Thymus (tissue), 11 donors: Measurements from ENCODE around the gene LYRM4. TPM values are rescaled to one million over a fixed set of nuclear protein-coding genes. Genes with fewer than 3 reads are reported as not detected.

Experiments used
- DNase-seq, 9 donors: peaks; one replicate each; pipeline ENCODE4 v3.0.0-alpha.2; 2013; ENCODE audit warnings: low spot score in 9 of 9, low read depth in 6 of 9, missing footprints in 1 of 9
- H3K27ac ChIP-seq, 2 donors: one replicate each; pipeline ENCODE4 v1.5.1; 2013; ENCODE audit warnings: control low read depth in 1 of 2, low read depth in 1 of 2, low read length in 1 of 2, mild to moderate bottlenecking in 1 of 2, moderate library complexity in 1 of 2
- H3K27me3 ChIP-seq, 2 donors: one replicate each; pipeline ENCODE4 v1.5.1; 2013; ENCODE audit warnings: low read length in 1 of 2; ENCODE audit not compliant: control insufficient read depth in 2 of 2, insufficient read depth in 1 of 2
- H3K36me3 ChIP-seq, 2 donors: one replicate each; pipeline ENCODE4 v1.5.1; 2013; ENCODE audit warnings: low read length in 1 of 2, mild to moderate bottlenecking in 1 of 2, moderate library complexity in 1 of 2; ENCODE audit not compliant: control insufficient read depth in 2 of 2, insufficient read depth in 2 of 2
- H3K4me1 ChIP-seq, 2 donors: one replicate each; pipeline ENCODE4 v1.5.1; 2013; ENCODE audit warnings: low read length in 2 of 2; ENCODE audit not compliant: control insufficient read depth in 2 of 2, insufficient read depth in 2 of 2
- H3K4me3 ChIP-seq, 2 donors: one replicate each; pipeline ENCODE4 v1.5.1; 2013; ENCODE audit warnings: low read length in 2 of 2, control low read depth in 1 of 2, mild to moderate bottlenecking in 1 of 2
- H3K9me3 ChIP-seq, 2 donors: one replicate each; pipeline ENCODE4 v1.5.1; 2013; ENCODE audit warnings: low read length in 1 of 2, mild to moderate bottlenecking in 1 of 2; ENCODE audit not compliant: control insufficient read depth in 2 of 2, insufficient read depth in 1 of 2
- WGBS: extraction: QIAGEN DNeasy Blood & Tissue Kit; methylation state at CpG from one replicate; pipeline ENCODE4 v1.1.7; 2013; 5-methylcytosine and 5-hydroxymethylcytosine counted together
- polyA plus RNA-seq: library from polyadenylated mRNA; stranded (reverse); fragments of 200-250 nt; gene quantifications from one replicate; pipeline ENCODE4 v1.2.3, GENCODE V29; 2013
- total RNA-seq: library from RNA; stranded (reverse); fragments of 120-200 nt; gene quantifications from one replicate; pipeline ENCODE4 v1.2.4, GENCODE V29; 2013
- donor health status: healthy.

LYRM4 gene
- total and polyA plus RNA-seq, 2 donors = 31.6 to 33.7 TPM

DNA sequence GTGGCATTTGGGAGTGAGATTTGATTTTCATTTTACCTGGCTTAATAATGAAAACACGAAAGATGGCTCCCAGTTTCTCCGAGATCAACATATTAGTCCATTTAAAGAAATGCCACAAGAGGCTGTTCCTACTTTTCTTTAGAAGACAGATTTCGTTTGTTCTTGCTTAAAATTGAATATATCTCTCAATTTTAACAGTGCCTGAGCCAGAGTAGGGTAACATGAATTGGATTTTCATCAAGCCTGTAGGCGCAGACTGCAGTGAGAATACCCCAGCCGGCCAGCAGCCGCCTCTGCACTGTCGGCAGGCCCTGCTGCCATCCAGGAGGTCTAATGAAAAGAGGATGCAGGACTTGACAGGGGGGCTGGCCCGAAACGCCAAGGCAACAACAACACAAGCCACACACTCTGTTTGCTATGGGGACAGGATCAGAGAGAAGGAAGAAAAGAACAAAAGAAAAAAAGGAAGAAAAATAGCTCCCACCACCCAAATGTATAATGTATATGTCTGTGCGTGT is 103.1 kb downstream of the LYRM4 start:
- H3K36me3 ChIP-seq = no peaks in the 10 kb centered on the region
- WGBS = 96% methylated on average over 10 of the region's 10 CpGs
- DNase-seq = no peak
- no peak overlapping the region for H3K27ac ChIP-seq
- no peaks in the 10 kb centered on the region for H3K27me3 ChIP-seq
- no peaks in the 10 kb centered on the region for H3K9me3 ChIP-seq
- H3K4me3 ChIP-seq = no peak overlapping the region
- no peaks in the 10 kb centered on the region for H3K4me1 ChIP-seq

DNA sequence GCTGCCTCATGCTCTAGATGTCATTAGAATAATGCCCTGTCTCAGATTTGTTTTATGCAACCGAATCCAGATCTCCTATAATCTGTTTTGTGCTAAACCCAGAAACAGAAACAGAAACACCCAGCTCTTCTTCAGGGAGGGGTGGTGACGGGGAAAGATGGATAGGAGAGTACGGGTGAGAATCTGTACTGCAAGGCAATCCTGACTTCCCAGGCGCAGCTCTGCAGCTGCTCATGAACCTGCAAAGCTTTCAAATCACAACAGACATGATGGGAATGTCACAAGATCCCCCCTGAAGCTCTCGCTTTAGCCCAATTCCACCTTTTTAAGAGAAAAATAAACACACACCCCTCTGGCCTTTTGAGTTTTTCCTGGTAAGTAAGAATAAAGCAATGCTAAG is 104.1 kb downstream of the LYRM4 start:
- H3K36me3 ChIP-seq = no peaks in the 10 kb centered on the region
- no peak overlapping the region for H3K27ac ChIP-seq
- H3K4me3 ChIP-seq = no peak overlapping the region
- no peaks in the 10 kb centered on the region for H3K27me3 ChIP-seq
- no peak for DNase-seq
- WGBS = 91% methylated on average over 5 of the region's 5 CpGs
- H3K4me1 ChIP-seq = no peaks in the 10 kb centered on the region
- no peaks in the 10 kb centered on the region for H3K9me3 ChIP-seq

DNA sequence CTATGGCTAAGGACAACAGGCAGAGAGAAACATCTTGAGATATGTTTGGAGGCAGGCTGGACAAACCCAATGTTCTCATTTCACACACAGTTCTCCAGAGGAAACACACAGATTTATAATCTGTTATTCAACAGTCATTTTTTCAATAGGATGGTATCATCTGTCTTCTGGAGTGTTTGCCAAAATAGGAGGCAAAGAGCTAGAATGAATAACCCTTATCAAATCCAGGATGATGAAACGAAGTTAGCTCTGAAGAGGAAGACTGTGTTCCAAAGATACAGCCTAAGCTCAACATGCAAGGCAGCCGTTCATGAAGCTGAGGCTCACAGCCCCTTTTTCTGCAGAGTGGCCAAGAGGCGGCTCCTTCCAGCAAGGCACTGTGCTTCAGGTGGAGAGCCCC is 104.8 kb downstream of the LYRM4 start:
- Histone ChIP-seq H3K4me3 (no peak overlapping the region), H3K9me3 (no peaks in the 10 kb centered on the region), H3K36me3 (no peaks in the 10 kb centered on the region), H3K27me3 (no peaks in the 10 kb centered on the region), H3K4me1 (no peaks in the 10 kb centered on the region), H3K27ac (no peak overlapping the region)
- DNase-seq = no peak
- WGBS = 97% methylated on average over 3 of the region's 3 CpGs

- no peak overlapping the region for H3K27ac ChIP-seq
- H3K4me3 ChIP-seq = no peak overlapping the region
- WGBS = 98% methylated on average over 5 of the region's 5 CpGs
- no peaks in the 10 kb centered on the region for H3K9me3 ChIP-seq
- no peak for DNase-seq
- no peaks in the 10 kb centered on the region for H3K27me3 ChIP-seq
- no peaks in the 10 kb centered on the region for H3K36me3 ChIP-seq
- no peaks in the 10 kb centered on the region for H3K4me1 ChIP-seq
Measured at GRCh38 chr6:5153186-5153585, 107.6 kb downstream of the LYRM4 start.

GRCh38 chr6:5152460-5152859 is 108.3 kb downstream of the LYRM4 start:
- Histone ChIP-seq H3K27me3 (no peaks in the 10 kb centered on the region), H3K27ac (no peak overlapping the region), H3K4me1 (no peaks in the 10 kb centered on the region), H3K36me3 (no peaks in the 10 kb centered on the region), H3K9me3 (no peaks in the 10 kb centered on the region), H3K4me3 (no peak overlapping the region)
- DNase-seq = no peak
- 98% methylated on average over 9 of the region's 9 CpGs for WGBS

- no peaks in the 10 kb centered on the region for H3K9me3 ChIP-seq
- 92% methylated on average over 7 of the region's 7 CpGs for WGBS
- no peaks in the 10 kb centered on the region for H3K36me3 ChIP-seq
- H3K4me3 ChIP-seq = no peak overlapping the region
- no peaks in the 10 kb centered on the region for H3K4me1 ChIP-seq
- H3K27me3 ChIP-seq = no peaks in the 10 kb centered on the region
- no peak overlapping the region for H3K27ac ChIP-seq
- DNase-seq = no peak
Measured at GRCh38 chr6:5151955-5152401, 108.8 kb downstream of the LYRM4 start.

DNA sequence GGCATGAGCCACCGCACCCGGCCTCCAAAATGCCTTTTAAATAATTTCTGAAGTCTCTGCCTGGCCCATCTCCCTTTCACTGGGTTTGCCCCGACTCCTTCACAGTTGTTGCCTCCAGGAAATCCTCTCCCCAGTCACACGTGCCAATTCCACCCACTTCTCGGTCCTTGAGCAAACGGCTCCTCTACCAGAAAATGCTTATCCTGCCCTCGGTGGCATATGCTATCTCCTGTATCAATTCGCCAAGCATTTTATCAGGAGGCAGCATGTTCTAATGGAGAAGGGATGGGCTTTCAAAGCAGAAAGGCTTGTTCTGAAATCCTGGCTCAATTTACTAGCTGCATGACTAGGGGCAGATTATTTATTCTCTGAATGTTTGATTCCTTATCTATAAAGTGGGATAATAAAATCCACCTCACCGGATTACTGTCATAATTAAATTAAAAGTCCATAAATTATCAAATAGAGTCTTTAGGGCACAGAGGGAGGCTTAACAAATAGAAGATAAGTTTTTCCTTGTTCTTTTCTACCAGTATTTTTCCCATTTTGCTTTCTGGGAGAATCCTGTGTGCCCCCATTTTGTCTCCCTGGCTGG is 109.3 kb downstream of the LYRM4 start:
- no peak overlapping the region for H3K4me3 ChIP-seq
- H3K27me3 ChIP-seq = no peaks in the 10 kb centered on the region
- DNase-seq = no peak
- 84% methylated on average over 9 of the region's 9 CpGs for WGBS
- no peak overlapping the region for H3K27ac ChIP-seq
- no peaks in the 10 kb centered on the region for H3K4me1 ChIP-seq
- no peaks in the 10 kb centered on the region for H3K36me3 ChIP-seq
- H3K9me3 ChIP-seq = no peaks in the 10 kb centered on the region

- H3K9me3 ChIP-seq = no peaks in the 10 kb centered on the region
- no peaks in the 10 kb centered on the region for H3K4me1 ChIP-seq
- no peak overlapping the region for H3K4me3 ChIP-seq
- no peak overlapping the region for H3K27ac ChIP-seq
- no peak for DNase-seq
- WGBS = 97% methylated on average over 3 of the region's 3 CpGs
- no peaks in the 10 kb centered on the region for H3K27me3 ChIP-seq
- no peaks in the 10 kb centered on the region for H3K36me3 ChIP-seq
Measured at GRCh38 chr6:5150551-5151075, 110.1 kb downstream of the LYRM4 start.

DNA sequence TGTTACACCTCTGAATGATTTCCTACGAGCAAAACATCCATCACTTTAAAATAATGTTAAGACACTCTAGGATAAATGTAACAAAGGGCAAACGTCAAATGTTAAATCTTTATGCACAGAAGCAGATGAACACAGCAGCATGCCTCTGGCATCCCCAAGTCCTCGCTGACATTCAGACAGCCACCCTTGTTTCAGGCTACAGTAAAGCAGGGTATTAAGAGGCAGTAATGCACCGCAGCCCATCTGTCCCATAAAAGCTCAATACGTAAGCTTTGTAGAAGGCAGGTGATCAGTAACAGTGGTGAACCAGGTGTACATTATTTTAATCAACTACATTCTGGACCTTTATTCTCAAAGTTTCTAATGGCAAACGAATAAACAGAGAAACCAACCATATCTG is 110.9 kb downstream of the LYRM4 start:
- Histone ChIP-seq H3K9me3 (no peaks in the 10 kb centered on the region), H3K36me3 (no peaks in the 10 kb centered on the region), H3K27ac (no peak overlapping the region), H3K4me1 (no peaks in the 10 kb centered on the region), H3K4me3 (no peak overlapping the region), H3K27me3 (no peaks in the 10 kb centered on the region)
- DNase-seq = no peak
- WGBS = 99% methylated on average over 6 of the region's 6 CpGs
